ENCODE data around the gene EXOC3.
A peak's percentile ranks its signal among the peaks of the same experiment; 100 is the strongest.
"Not testable (repeated sequence)": the region's sequence is repeated elsewhere in the genome, so short reads cannot be mapped to it uniquely, and the experiment has no call there.

Gene EXOC3

DNA sequence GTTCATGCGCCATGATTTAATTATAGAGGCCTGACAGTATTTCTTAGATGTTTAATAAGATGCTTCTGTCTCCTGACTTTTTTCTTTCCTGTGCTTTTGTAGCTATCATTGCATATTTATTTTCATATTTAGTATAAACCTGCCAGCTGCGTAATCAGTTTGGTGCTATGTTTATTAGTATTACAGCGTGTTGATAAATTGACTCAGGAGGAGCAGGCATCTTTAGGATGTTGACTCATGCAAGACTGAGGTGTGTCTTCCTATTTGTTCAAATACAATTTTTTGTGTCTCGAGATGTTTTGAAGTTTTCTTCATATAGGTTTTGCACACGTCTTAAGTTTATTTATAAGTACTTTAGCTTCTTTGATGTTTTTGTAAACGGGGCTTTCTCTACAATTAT lies 35.9 kb upstream of the EXOC3 start:
- DNase-seq (ENCODE audit: low spot score): no peak

DNA sequence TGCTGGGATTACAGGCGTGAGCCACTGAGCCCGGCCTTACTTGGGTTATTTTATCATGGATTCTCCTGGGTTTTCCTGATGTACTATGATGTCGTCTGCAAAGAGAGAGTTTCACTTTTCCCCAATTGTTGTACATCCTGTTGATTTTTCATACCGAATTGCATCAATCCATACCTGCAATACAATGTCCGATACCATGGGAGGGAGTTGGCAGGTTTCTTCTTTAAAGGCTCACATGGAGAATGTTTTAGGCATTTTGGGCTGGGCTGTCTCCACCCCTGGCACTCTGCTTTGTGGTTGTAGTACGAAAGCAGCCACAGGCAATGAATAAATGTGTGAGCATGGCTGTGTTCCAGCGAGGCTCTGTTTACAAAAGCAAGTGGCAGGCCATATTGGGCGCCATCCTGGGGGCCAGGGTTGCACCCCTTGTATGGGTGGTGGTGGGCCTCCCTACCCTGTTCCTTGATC lies 35.1 kb upstream of the EXOC3 start:
- no peak for DNase-seq (ENCODE audit: low spot score)

GRCh38 chr5:410911-411517 lies 32.0 kb upstream of the EXOC3 start:
- no peak for DNase-seq (ENCODE audit: low spot score)

DNA sequence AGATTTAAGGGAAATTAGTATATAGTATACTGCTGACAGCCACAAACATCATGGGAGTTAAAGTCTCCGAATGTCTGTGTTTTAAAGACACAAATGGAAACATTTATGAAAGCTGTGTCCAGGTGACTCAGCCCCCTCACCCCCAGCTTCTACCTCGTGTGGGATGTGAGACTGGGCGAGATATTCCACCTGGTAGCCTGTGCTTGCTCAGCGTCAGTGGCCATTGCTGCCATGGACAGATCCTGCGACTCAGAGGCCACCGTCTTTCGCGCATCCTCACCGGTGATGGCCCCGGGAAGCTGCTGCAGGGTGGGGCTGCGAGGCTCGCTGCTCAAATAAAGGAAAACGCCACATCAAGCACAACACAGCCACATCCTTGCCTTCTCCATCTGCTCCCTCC lies 31.2 kb upstream of the EXOC3 start:
- no peak for DNase-seq (ENCODE audit: low spot score)

DNA sequence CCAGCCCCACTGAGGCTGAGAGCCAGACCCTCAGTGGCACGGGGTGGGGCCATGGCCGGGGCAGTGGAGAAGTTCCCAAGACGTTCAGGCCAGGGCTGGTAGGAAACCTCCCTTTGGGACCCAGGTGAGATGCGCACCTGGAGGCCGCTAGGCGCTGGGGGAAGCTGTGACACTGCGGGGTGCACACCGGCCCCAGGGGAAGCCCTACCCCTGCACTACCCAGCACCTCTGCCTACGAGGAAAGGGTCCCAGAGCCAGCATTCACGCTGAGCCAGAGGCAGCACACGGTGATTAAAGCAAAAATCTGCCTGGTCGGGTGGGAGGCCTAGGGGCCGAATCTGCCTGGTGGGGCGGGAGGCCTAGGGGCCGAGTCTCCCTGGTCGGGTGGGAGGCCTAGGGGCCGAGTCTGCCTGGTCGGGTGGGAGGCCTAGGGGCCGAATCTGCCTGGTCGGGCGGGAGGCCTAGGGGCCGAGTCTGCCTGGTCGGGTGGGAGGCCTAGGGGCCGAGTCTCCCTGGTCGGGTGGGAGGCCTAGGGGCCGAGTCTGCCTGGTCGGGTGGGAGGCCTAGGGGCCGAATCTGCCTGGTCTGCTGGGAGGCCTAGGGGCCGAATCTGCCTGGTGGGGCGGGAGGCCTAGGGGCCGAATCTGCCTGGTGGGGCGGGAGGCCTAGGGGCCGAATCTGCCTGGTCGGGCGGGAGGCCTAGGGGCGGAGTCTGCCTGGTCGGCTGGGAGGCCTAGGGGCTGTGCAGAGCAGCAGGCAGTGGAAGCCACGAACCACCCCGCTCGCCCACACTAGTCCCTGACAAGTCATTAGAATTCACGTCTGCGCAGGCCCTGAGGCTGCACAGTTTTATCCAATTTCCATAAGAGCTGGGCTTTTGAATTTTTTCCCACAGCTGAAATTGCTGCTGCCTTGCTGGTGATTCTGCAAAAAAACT lies 27.7 kb upstream of the EXOC3 start:
- DNase-seq (ENCODE audit: low spot score): not testable (repeated sequence)

DNA sequence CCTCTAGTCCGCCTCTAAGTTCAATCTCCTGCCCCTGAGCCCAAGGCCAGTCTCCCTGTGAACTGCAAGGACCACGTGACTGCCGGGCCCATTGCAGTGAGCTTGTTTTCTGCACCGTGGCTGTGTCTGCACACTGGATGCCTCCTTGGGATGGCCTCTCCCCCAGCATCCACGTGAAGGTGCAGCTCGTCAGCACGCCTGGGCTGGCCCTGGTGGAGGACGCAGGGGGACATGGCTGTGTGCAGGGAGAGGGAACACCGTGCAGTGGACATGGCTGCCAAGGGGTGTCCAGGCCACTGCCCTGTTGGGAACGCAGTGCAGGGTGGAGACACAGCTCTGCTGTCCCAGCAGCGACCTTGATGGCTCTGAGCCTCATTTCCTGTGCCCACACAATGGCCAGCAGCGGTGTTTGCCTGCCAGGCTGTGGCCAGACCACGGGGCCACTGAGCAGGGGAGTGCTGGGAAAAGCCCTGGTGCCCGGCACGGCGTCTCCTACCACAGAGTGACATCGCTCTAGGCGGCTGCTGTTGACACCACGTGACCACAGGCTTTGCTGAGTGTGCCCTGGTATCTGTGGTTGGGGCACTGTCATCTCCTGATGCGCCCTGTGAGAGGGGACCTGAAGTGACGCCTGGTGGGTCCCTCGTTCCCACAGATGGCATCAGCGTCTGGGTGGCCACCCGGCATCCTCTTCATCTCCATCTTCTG lies 26.9 kb upstream of the EXOC3 start:
- DNase-seq (ENCODE audit: low spot score): no peak

- no peak for DNase-seq (ENCODE audit: low spot score)
Measured at GRCh38 chr5:416636-416960, 26.4 kb upstream of the EXOC3 start.

DNA sequence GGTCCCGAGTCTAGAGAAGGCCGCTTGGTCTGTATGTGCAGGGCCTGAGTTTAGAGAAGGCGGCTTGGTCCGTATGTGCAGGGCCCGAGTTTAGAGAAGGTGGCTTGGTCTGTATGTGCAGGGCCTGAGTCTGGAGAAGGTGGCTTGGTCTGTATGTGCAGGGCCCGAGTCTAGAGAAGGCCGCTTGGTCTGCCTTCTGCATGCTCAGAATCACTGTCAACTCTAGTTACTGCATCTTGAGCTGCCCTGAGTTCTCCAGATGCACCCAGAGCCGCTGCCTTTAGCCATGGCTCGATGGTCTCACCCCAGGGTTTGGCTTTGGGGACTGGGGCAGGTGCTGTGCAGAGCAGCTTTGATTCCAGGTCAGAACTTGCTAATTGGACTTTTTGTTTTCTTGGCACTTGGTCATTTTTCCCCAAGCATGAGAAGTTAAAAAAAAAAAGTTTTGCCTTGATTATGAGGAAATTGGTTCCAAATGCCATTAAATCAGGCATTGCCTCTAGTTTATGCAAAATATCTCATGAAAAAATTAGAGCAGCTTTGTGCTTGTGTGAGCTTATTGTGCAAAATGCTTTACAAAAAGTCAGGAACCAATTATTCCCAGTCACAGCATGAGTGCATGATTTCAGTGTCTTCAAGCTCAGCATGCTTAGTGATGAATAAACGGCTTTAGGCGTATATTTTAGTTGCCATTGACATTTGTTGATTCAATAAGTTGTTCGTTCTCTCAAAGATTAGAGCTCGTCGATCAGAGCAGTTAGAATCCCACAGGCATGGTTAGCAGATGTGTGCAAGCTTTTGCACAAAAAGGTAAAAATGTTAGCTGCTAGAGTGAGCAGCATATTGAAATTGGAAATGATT lies 25.4 kb upstream of the EXOC3 start:
- no peak for DNase-seq (ENCODE audit: low spot score)

DNA sequence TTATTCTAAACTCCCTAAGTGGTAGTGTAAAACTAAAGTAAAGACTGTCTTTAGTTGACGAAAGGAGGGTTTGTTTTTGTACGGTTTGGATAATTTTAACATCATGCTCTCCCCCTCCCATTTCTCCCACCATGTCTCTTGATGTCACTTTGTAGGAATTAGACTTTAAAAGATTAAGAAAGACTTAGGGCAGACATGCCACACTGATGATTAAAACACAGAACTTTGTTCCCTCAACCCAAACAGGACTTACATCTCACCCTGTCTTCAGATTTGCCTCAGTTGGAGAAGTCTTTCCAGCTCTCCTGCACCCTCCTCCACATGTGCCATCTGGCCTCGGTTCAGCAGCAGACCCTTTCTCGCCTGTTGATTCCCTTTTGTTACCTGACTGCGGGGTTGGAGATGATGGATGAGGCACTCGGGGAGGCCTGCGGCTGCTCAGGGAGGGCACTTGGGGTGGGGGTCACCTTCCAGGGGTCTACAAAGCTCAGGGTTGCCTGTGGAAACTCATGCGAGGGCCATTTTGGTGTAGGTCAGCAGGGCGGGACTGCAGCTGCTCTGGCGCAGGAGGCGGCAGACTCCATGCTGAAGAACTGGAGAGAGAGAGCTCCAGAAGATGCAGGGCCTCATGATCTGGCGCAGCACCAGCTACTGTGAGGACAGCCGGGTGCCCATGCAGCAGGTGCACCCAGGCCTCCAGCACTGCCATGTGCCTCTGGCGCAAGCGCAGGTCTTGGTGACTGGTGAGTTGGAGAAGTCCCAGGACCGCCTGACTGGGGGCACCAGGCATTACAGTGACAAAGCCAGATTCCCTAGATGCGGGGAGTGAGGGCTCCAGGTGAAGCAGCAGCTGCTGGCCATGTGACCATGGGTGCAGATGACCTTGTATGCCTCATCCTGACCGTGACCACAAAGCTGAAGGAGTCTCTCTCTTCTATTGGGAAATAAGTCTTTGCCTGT lies 24.5 kb upstream of the EXOC3 start:
- DNase-seq (ENCODE audit: low spot score): no peak

DNA sequence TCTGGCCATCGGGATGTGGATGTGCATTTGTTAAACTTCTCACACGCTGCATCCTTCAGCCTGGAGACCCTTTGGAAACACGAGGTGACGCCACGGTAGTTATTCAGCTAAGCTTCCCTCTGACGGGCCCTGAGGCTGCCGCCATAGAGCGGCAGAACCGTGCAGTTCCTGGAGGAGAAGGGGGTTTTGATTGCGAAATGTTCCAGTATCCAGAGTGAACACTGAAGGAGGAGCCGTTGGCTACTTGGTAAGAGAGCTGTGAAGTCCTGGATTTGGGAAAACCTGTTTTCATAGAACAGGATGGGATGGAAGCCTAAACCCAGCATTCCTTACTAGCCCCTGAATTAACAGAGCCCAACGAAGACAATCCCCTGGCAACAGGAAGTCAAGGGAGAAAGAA lies 23.0 kb upstream of the EXOC3 start:
- DNase-seq (ENCODE audit: low spot score): no peak

GRCh38 chr5:420632-421286 lies 22.2 kb upstream of the EXOC3 start:
- DNase-seq (ENCODE audit: low spot score): no peak

GRCh38 chr5:421287-421880 lies 21.6 kb upstream of the EXOC3 start:
- no peak for DNase-seq (ENCODE audit: low spot score)

GRCh38 chr5:421901-422300 lies 21.1 kb upstream of the EXOC3 start:
- no peak for DNase-seq (ENCODE audit: low spot score)

- no peak for DNase-seq (ENCODE audit: low spot score)
Measured at GRCh38 chr5:422323-423232, 20.4 kb upstream of the EXOC3 start.

GRCh38 chr5:423233-423565 lies 19.8 kb upstream of the EXOC3 start:
- no peak for DNase-seq (ENCODE audit: low spot score)

- no peak for DNase-seq (ENCODE audit: low spot score)
Measured at GRCh38 chr5:423626-424261, 19.2 kb upstream of the EXOC3 start.

DNA sequence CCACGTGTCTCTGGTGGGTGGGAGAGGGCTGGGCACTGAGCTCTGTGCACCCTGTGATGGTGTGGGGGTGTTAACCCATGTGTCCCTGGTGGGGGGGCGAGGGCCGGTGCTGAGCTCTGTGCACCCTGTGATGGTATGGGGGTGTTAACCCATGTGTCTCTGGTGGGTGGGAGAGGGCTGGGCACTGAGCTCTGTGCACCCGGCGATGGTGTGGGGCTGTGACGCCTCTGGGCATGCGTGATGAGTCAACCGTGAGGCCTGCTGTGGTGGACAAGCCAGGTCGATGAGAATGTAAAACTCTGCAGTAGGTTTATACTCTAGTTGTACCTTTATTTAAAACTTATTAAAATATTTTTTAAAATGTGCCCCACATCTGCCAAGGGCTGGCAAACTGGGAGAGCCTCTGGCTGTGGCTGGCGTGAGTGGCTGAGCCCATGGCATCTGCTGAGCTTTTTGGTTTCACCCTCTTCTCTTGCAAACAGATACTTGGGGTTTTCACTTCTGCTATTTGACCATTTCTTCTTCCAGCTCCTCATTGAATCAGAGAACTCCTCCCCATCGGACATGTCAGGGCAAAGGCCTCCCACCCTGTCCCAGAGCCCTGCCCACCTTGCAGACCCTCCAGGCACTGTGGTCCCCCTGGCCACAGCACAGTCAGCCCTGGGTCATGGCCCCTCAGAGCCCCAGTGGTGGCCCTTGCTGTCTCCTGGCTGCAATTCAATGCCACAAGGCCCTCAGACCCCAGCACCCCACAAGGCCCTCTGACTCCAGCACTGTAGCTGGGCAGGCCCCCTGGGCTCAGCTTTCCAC lies 18.5 kb upstream of the EXOC3 start:
- no peak for DNase-seq (ENCODE audit: low spot score)

DNA sequence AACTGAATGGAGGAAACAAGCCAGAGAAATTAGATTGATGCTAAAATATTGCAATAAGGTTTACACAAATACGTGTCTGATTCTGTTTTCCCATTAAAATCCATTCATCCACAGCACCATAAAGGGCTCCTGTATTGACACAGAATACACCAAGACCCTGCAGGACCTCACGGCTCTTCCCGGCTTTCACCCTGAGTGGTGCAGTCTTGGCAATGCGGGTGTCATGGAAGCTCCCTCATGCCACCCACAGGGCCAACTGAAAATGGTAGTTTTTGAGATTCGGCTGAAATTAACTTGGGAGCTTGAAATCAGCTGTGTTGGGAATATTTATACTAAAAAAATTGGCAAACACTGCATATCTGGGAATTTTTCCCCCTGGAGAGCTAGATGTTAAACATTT lies 17.3 kb upstream of the EXOC3 start:
- peak; percentile 62 for DNase-seq (ENCODE audit: low spot score)
